Measurements from ENCODE around the gene PDPN. TPM values are rescaled to one million over a fixed set of nuclear protein-coding genes. Genes with fewer than 3 reads are reported as not detected.

The PDPN gene
- total and polyA plus RNA-seq, 2 experiments from 2014 or later, result 67.3 to 82.8 TPM

- Mint-ChIP-seq H3K9me3 (peaks cover 5% of the 10 kb centered on the region), H3K36me3 (ENCODE audit: low read depth) (peaks cover 12% of the 10 kb centered on the region; the same call in 2 of the 3 replicates), H3K27ac (no peak overlapping the region), H3K4me3 (no peak overlapping the region), H3K4me1 (no peaks in the 10 kb centered on the region), H3K27me3 (ENCODE audit: insufficient read depth, low read depth, poor library complexity) (peaks cover 3% of the 10 kb centered on the region)
- Histone ChIP-seq H3K36me3 (ENCODE audit: insufficient read depth) (no peaks in the 10 kb centered on the region), H3K4me3 (no peak overlapping the region), H3K9me2 (ENCODE audit: insufficient read depth) (0 out of 2 replicates have a peak, but pooled peaks cover 9% of the 10 kb centered on the region), H2AFZ (no peak overlapping the region), H3K27ac (ENCODE audit: low read depth) (no peak overlapping the region), H3K4me2 (no peak overlapping the region), H3K4me1 (ENCODE audit: insufficient read depth) (no peaks in the 10 kb centered on the region), H3F3A (replicated peaks; ENCODE audit: low read depth) (no peaks in the 10 kb centered on the region), H4K20me1 (replicated peaks; ENCODE audit: insufficient read depth) (no peaks in the 10 kb centered on the region), H3K79me2 (replicated peaks; ENCODE audit: insufficient read depth) (no peaks in the 10 kb centered on the region), H3K27me3 (ENCODE audit: insufficient read depth) (no peaks in the 10 kb centered on the region)
- ATAC-seq (no peak), DNase-seq (ENCODE audit: low spot score) (no peak)
- TF ChIP-seq ETS1 (IDR thresholded peaks at IDR 0.05) (no peak), CTCF (conservative IDR thresholded peaks at IDR 0.05; ENCODE audit: low read depth in 2 of 2) (no peak), EZH2 (IDR thresholded peaks at IDR 0.05; ENCODE audit: low read depth, unreplicated experiment) (no peak), POLR2AphosphoS5 (IDR thresholded peaks at IDR 0.05; ENCODE audit: low read depth) (no peak), ZNF331 (CRISPR knock-in tag; IDR thresholded peaks at IDR 0.05; ENCODE audit: low read depth) (no peak), JUNB (IDR thresholded peaks at IDR 0.05; ENCODE audit: unreplicated experiment) (no peak), ZNF114 (CRISPR knock-in tag; IDR thresholded peaks at IDR 0.05) (no peak)
These were observed 58.8 kb downstream of the PDPN start for GRCh38 chr1:13642306-13643004.

GRCh38 chr1:13643017-13643416 is 59.4 kb downstream of the PDPN start:
- peaks cover 3% of the 10 kb centered on the region for H3K27me3 Mint-ChIP-seq (ENCODE audit: insufficient read depth, low read depth, poor library complexity)
- DNase-seq (ENCODE audit: low spot score), result no peak
- H3K4me1 Mint-ChIP-seq, result no peaks in the 10 kb centered on the region
- H4K20me1 ChIP-seq (replicated peaks; ENCODE audit: insufficient read depth), result no peaks in the 10 kb centered on the region
- no peak overlapping the region for H3K27ac Mint-ChIP-seq
- H3K4me1 ChIP-seq (ENCODE audit: insufficient read depth), result no peaks in the 10 kb centered on the region
- no peak overlapping the region for H3K4me2 ChIP-seq
- H3F3A ChIP-seq (replicated peaks; ENCODE audit: low read depth), result no peaks in the 10 kb centered on the region
- no peak overlapping the region for H3K27ac ChIP-seq (ENCODE audit: low read depth)
- no peaks in the 10 kb centered on the region for H3K79me2 ChIP-seq (replicated peaks; ENCODE audit: insufficient read depth)
- H3K36me3 ChIP-seq (ENCODE audit: insufficient read depth), result no peaks in the 10 kb centered on the region
- H3K36me3 Mint-ChIP-seq (ENCODE audit: low read depth), result peaks cover 9% of the 10 kb centered on the region; the same call in 1 of the 3 replicates
- peaks cover 6% of the 10 kb centered on the region for H3K9me3 Mint-ChIP-seq
- no peak overlapping the region for H3K4me3 ChIP-seq
- no peak overlapping the region for H2AFZ ChIP-seq
- ATAC-seq, result no peak
- H3K9me2 ChIP-seq (ENCODE audit: insufficient read depth), result 0 out of 2 replicates have a peak, but pooled peaks cover 9% of the 10 kb centered on the region
- H3K4me3 Mint-ChIP-seq, result no peak overlapping the region
- no peaks in the 10 kb centered on the region for H3K27me3 ChIP-seq (ENCODE audit: insufficient read depth)
- TF ChIP-seq CTCF (conservative IDR thresholded peaks at IDR 0.05; ENCODE audit: low read depth in 2 of 2) (no peak), CREB1 (CRISPR knock-in tag; IDR thresholded peaks at IDR 0.05; ENCODE audit: low read depth) (no peak), ZNF114 (CRISPR knock-in tag; IDR thresholded peaks at IDR 0.05) (no peak), NANOG (IDR thresholded peaks at IDR 0.05; ENCODE audit: borderline replicate concordance) (no peak), STAT1 (IDR thresholded peaks at IDR 0.05; ENCODE audit: unreplicated experiment) (no peak), REST (IDR thresholded peaks at IDR 0.05; ENCODE audit: unreplicated experiment) (no peak), EZH2 (IDR thresholded peaks at IDR 0.05; ENCODE audit: low read depth, unreplicated experiment) (no peak), ZNF331 (CRISPR knock-in tag; IDR thresholded peaks at IDR 0.05; ENCODE audit: low read depth) (no peak), ETS1 (IDR thresholded peaks at IDR 0.05) (no peak), JUNB (IDR thresholded peaks at IDR 0.05; ENCODE audit: unreplicated experiment) (no peak)

Measured in GM23338 (cell line).